ENCODE data around the gene ZNF750.

The ZNF750 gene

GRCh38 chr17:82868715-82869131 lies 28.9 kb upstream of the ZNF750 start:
- DNase-seq (ENCODE audit: low read depth in 2 of 2) = no peak
- TF ChIP-seq, protein P1, sequence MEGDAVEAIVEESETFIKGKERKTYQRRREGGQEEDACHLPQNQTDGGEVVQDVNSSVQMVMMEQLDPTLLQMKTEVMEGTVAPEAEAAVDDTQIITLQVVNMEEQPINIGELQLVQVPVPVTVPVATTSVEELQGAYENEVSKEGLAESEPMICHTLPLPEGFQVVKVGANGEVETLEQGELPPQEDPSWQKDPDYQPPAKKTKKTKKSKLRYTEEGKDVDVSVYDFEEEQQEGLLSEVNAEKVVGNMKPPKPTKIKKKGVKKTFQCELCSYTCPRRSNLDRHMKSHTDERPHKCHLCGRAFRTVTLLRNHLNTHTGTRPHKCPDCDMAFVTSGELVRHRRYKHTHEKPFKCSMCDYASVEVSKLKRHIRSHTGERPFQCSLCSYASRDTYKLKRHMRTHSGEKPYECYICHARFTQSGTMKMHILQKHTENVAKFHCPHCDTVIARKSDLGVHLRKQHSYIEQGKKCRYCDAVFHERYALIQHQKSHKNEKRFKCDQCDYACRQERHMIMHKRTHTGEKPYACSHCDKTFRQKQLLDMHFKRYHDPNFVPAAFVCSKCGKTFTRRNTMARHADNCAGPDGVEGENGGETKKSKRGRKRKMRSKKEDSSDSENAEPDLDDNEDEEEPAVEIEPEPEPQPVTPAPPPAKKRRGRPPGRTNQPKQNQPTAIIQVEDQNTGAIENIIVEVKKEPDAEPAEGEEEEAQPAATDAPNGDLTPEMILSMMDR (IDR thresholded peaks at IDR 0.05; ENCODE audit: low read depth, low read length) = no peak
- H3K4me3 ChIP-seq (replicated peaks in 1 of 2; ENCODE audit: low read depth in 2 of 2, low read length in 2 of 2) = no peak overlapping the region

DNA sequence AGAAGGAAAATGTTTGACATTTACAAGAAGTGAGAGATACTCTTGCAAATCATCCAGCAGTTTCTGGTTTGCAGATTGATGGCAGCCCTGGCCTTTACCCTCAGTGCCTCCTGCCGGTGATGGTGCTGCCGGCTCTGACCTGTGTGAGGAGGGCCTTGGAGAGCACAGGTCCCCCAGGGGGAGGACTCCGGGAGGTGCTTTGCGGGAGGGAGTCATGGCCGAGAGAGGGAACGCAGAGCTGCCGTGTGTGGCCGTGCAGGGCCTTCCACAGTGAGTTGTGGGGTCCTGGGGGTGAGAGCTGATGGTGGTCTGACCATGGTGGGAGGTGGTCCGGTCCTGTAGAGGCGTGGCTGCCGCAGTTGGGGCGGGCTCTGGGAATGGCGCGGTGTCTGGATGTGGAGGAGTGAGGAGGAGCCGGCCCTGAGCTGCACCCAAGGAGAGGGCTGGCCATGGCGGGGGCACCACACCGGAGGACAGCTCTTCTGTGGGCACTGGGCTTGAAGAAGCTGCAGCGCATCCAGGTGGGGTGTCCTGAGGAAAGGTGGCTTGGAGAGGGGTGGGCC lies 28.0 kb upstream of the ZNF750 start:
- no peak overlapping the region for H3K4me3 ChIP-seq (replicated peaks in 1 of 2; ENCODE audit: low read depth in 2 of 2, low read length in 2 of 2)
- TF ChIP-seq, protein P1 (IDR thresholded peaks at IDR 0.05; ENCODE audit: low read depth, low read length) = no peak
- no peak for DNase-seq (ENCODE audit: low read depth in 2 of 2)

DNA sequence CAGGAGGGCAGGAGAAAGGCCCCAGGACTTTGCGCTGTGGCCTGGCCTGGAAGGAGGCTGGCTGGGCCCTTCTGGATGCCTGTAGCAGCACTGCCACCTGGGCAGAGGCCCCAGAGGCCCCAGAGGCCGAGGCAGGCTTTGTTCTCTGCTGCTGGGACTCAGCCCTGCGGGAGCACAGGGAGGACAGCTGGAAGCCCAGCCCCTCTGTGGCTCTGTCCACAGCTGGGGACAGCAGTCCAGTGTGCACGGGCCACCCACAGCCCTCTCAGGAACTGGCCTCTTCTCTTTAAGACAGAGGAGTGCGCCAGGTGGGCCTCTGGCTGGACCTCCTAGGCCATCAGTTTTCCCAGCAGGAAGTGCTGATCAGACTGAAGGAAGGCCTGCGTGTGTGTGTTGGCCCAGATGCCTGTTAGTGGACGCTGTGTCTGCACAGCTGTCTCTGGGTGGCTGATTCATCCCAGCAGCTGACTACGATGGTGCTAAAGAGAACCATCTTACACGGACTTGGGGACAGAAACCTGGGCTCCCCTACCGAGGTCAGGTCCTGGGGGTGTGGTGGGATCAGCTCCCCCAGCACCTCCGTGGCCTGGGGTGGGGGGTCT lies 26.9 kb upstream of the ZNF750 start:
- DNase-seq (ENCODE audit: low read depth in 2 of 2) = peak; percentile 73 to 87
- H3K4me3 ChIP-seq (replicated peaks in 1 of 2; ENCODE audit: low read depth in 2 of 2, low read length in 2 of 2) = no peak overlapping the region
- TF ChIP-seq, protein P1 (IDR thresholded peaks at IDR 0.05; ENCODE audit: low read depth, low read length) = no peak

DNA sequence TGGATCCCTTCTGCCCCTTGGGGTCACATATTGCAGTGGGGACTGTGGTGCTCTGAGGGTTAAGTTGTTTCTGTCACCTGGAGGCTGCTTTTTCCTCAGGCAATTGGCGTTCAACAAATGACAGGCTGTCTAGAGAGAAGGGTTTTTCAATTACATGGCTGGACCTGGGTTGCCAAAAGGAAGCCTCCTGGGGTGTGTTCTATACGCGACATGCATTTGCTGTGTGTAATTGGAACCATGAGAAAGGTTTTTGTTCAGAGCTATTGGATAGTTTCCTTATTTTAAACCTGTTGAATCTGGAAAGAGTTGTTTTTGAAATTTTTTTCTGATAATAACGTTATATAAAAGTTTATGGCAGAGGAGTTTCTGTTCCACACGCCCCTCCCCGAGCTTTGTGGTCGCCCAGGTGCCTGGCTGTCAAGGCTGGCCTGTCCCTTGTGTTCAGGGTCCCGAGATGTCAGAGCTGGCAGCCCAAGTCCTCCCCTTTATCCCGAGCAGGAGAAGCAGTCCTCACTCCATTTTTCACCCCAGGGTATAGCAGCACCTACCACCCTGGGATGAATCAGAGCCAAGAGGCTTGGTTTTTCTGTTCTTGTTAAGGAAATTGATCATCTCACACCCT lies 26.1 kb upstream of the ZNF750 start:
- DNase-seq (ENCODE audit: low read depth in 2 of 2) = no peak

GRCh38 chr17:82865274-82865673 lies 25.5 kb upstream of the ZNF750 start:
- TF ChIP-seq, protein P1 (IDR thresholded peaks at IDR 0.05; ENCODE audit: low read depth, low read length) = no peak
- H3K4me3 ChIP-seq (replicated peaks in 1 of 2; ENCODE audit: low read depth in 2 of 2, low read length in 2 of 2) = no peak overlapping the region

More for the DNA sequence above, 26.1 kb upstream of the ZNF750 start:
- TF ChIP-seq, protein P1 (IDR thresholded peaks at IDR 0.05; ENCODE audit: low read depth, low read length) = no peak
- H3K4me3 ChIP-seq (replicated peaks in 1 of 2; ENCODE audit: low read depth in 2 of 2, low read length in 2 of 2) = no peak overlapping the region

GRCh38 chr17:82864713-82865248 lies 25.0 kb upstream of the ZNF750 start:
- H3K4me3 ChIP-seq (replicated peaks in 1 of 2; ENCODE audit: low read depth in 2 of 2, low read length in 2 of 2) = no peak overlapping the region
- DNase-seq (ENCODE audit: low read depth in 2 of 2) = no peak
- TF ChIP-seq, protein P1 (IDR thresholded peaks at IDR 0.05; ENCODE audit: low read depth, low read length) = no peak

More at GRCh38 chr17:82865274-82865673, 25.5 kb upstream of the ZNF750 start:
- no peak for DNase-seq (ENCODE audit: low read depth in 2 of 2)

Measured in cardiac fibroblast (primary cell).